Measurements from ENCODE around the gene EHHADH. TPM values are rescaled to one million over a fixed set of nuclear protein-coding genes. Genes with fewer than 3 reads are reported as not detected.

The EHHADH gene
- total RNA-seq, 1 donor from 2014 or later = 1.3 TPM

DNA sequence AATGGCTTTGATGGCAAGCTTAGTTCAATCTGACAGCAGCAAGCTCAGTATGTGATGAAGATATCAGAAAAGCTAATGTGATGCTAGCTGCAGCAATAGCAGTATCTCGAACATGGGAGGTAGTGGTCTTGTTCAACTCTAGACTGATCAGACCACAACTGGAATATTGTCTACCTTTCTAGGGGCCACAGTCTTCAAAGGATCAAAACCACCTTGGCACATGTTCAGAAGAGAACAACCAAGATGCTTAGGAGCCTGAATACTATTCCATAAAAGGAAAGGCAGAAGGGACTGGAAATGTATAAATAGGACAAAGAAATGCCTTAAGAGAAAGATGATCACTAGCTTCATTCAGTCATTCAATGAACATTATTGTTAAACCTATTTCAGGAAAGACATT is 103.3 kb downstream of the EHHADH start:
- peaks cover 41% of the 10 kb centered on the region for H3K27me3 ChIP-seq (ENCODE audit: control insufficient read depth, insufficient read depth, low read length)

DNA sequence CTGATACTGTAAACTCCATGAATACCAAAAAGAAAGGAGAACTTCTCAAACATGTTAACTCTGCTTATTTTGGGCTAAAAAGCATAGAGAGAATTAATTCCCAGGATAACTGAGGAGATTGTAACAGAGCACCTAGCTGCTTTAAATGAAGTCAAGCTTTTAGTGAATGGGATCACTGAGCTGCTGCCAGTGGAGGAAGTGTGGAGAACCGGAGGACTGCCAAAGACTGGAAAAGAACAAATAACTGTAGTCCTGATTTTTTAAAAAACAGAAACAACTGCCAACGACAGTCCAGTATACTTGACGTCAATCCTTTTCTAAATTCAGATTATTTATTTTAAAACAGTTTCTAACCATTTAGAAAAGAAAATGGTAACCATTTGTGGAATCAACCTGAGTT is 104.3 kb downstream of the EHHADH start:
- TF ChIP-seq, protein P1, sequence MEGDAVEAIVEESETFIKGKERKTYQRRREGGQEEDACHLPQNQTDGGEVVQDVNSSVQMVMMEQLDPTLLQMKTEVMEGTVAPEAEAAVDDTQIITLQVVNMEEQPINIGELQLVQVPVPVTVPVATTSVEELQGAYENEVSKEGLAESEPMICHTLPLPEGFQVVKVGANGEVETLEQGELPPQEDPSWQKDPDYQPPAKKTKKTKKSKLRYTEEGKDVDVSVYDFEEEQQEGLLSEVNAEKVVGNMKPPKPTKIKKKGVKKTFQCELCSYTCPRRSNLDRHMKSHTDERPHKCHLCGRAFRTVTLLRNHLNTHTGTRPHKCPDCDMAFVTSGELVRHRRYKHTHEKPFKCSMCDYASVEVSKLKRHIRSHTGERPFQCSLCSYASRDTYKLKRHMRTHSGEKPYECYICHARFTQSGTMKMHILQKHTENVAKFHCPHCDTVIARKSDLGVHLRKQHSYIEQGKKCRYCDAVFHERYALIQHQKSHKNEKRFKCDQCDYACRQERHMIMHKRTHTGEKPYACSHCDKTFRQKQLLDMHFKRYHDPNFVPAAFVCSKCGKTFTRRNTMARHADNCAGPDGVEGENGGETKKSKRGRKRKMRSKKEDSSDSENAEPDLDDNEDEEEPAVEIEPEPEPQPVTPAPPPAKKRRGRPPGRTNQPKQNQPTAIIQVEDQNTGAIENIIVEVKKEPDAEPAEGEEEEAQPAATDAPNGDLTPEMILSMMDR (IDR thresholded peaks at IDR 0.05; ENCODE audit: insufficient read depth, low read length, severe bottlenecking) = no peak
- DNase-seq (ENCODE audit: low read depth) = no peak
- Histone ChIP-seq H3K36me3 (ENCODE audit: control insufficient read depth, insufficient read depth, low read length) (no peaks in the 10 kb centered on the region), H3K27me3 (ENCODE audit: control insufficient read depth, insufficient read depth, low read length) (peaks cover 42% of the 10 kb centered on the region), H3K4me3 (ENCODE audit: low read depth, low read length) (no peak overlapping the region)
- no peak for FAIRE-seq

More for the DNA sequence above, 103.3 kb downstream of the EHHADH start:
- TF ChIP-seq, protein P1 (IDR thresholded peaks at IDR 0.05; ENCODE audit: insufficient read depth, low read length, severe bottlenecking) = no peak
- DNase-seq (ENCODE audit: low read depth) (no peak), FAIRE-seq (no peak)
- H3K36me3 ChIP-seq (ENCODE audit: control insufficient read depth, insufficient read depth, low read length) = no peaks in the 10 kb centered on the region
- no peak overlapping the region for H3K4me3 ChIP-seq (ENCODE audit: low read depth, low read length)

DNA sequence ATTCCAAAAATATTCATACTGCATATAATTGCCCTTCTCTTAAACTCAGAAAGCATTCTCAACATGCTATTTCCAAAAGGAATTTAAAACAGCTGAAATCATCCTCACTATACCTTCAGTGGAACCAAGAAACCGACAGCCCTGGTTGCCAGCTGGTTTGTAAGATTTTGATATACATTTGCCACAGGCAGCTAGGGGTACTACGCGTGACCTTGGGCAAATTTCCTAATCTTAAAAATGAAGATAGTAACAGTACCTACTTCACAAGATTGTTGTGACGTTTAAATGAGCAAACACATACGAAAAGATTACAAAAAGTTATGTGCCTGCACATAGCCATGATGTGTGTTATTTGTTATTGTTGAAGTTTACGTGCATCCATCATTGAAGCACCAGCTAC is 108.3 kb downstream of the EHHADH start:
- FAIRE-seq = no peak
- H3K36me3 ChIP-seq (ENCODE audit: control insufficient read depth, insufficient read depth, low read length) = no peaks in the 10 kb centered on the region
- no peak overlapping the region for H3K4me3 ChIP-seq (ENCODE audit: low read depth, low read length)
- no peak for DNase-seq (ENCODE audit: low read depth)
- peaks cover 14% of the 10 kb centered on the region for H3K27me3 ChIP-seq (ENCODE audit: control insufficient read depth, insufficient read depth, low read length)
- TF ChIP-seq, protein P1 (IDR thresholded peaks at IDR 0.05; ENCODE audit: insufficient read depth, low read length, severe bottlenecking) = no peak

DNA sequence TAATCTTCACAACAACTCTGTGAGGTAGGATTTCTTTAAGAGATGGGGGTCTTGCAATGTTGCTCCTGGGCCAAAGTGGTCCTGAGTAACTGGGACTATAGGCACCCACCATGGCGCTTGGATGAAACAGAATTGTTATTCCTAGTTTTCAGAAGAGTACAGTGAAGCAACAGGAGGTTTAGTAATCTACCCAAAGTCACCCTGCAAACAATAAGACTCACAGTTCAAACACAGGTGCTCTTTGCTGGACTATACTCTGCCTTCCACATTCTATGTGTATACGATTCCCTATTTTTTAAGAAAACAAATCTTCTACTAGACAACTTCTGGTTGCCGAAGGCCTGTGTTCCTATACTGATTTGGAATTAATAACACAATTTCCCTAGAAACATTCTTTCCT is 109.1 kb downstream of the EHHADH start:
- TF ChIP-seq, protein P1 (IDR thresholded peaks at IDR 0.05; ENCODE audit: insufficient read depth, low read length, severe bottlenecking) = no peak
- H3K27me3 ChIP-seq (ENCODE audit: control insufficient read depth, insufficient read depth, low read length) = peaks cover 12% of the 10 kb centered on the region
- no peak overlapping the region for H3K4me3 ChIP-seq (ENCODE audit: low read depth, low read length)
- DNase-seq (ENCODE audit: low read depth) (no peak), FAIRE-seq (no peak)
- no peaks in the 10 kb centered on the region for H3K36me3 ChIP-seq (ENCODE audit: control insufficient read depth, insufficient read depth, low read length)

Other genes with a start within 250 kb of the EHHADH start
- gene C3orf70, start 101.0 kb downstream of the EHHADH start, total RNA-seq = under 0.01 TPM in 1 of 2 replicates, not detected in the other
- 14.5 and 25.6 TPM in 2 replicates for gene MAP3K13, start 109.1 kb upstream of the EHHADH start, total RNA-seq
- 14.5 and 19.2 TPM in 2 replicates for gene TMEM41A, start 245.0 kb upstream of the EHHADH start, total RNA-seq

Measured in bronchial epithelial cell (primary cell).